Measurements from ENCODE around the gene ABR.

Gene ABR

DNA sequence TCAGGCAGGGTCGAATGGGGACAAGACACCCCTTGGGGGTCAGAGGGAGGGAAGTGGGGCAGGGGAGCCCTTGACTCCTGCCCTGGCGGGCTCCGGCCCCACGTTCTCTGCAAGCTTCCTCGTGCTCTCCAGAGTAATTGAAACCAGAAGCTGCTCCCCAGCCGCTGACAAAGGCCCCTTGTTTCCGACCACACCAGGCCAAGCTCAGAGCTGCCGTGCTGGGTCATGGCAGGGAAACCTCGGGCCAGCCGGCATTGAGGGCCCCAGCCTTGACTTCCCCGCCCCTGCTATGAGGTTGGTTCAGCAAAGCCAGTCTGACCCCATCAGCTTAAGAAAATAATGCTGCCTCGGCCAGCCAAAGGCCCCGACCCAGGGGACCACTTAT, 139.6 kb downstream of the ABR start:
- no peak overlapping the region for H3K4me3 ChIP-seq (replicated peaks; ENCODE audit: insufficient read depth, low read length)
- TF ChIP-seq GABPA (IDR thresholded peaks at IDR 0.05; ENCODE audit: low read depth), result no peak
- no peak for TF ChIP-seq SPI1 (IDR thresholded peaks at IDR 0.05; ENCODE audit: borderline replicate concordance, low read depth)
- TF ChIP-seq, protein P1, sequence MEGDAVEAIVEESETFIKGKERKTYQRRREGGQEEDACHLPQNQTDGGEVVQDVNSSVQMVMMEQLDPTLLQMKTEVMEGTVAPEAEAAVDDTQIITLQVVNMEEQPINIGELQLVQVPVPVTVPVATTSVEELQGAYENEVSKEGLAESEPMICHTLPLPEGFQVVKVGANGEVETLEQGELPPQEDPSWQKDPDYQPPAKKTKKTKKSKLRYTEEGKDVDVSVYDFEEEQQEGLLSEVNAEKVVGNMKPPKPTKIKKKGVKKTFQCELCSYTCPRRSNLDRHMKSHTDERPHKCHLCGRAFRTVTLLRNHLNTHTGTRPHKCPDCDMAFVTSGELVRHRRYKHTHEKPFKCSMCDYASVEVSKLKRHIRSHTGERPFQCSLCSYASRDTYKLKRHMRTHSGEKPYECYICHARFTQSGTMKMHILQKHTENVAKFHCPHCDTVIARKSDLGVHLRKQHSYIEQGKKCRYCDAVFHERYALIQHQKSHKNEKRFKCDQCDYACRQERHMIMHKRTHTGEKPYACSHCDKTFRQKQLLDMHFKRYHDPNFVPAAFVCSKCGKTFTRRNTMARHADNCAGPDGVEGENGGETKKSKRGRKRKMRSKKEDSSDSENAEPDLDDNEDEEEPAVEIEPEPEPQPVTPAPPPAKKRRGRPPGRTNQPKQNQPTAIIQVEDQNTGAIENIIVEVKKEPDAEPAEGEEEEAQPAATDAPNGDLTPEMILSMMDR (IDR thresholded peaks at IDR 0.05; ENCODE audit: insufficient read depth, low read length), result no peak
- no peak for TF ChIP-seq POLR2AphosphoS5 (IDR thresholded peaks at IDR 0.05; ENCODE audit: low read depth)
- TF ChIP-seq, protein P2, sequence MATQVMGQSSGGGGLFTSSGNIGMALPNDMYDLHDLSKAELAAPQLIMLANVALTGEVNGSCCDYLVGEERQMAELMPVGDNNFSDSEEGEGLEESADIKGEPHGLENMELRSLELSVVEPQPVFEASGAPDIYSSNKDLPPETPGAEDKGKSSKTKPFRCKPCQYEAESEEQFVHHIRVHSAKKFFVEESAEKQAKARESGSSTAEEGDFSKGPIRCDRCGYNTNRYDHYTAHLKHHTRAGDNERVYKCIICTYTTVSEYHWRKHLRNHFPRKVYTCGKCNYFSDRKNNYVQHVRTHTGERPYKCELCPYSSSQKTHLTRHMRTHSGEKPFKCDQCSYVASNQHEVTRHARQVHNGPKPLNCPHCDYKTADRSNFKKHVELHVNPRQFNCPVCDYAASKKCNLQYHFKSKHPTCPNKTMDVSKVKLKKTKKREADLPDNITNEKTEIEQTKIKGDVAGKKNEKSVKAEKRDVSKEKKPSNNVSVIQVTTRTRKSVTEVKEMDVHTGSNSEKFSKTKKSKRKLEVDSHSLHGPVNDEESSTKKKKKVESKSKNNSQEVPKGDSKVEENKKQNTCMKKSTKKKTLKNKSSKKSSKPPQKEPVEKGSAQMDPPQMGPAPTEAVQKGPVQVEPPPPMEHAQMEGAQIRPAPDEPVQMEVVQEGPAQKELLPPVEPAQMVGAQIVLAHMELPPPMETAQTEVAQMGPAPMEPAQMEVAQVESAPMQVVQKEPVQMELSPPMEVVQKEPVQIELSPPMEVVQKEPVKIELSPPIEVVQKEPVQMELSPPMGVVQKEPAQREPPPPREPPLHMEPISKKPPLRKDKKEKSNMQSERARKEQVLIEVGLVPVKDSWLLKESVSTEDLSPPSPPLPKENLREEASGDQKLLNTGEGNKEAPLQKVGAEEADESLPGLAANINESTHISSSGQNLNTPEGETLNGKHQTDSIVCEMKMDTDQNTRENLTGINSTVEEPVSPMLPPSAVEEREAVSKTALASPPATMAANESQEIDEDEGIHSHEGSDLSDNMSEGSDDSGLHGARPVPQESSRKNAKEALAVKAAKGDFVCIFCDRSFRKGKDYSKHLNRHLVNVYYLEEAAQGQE (IDR thresholded peaks at IDR 0.05; ENCODE audit: insufficient replicate concordance, low read depth), result no peak
- peak in 1 of 2 experiments; percentile 49 for DNase-seq (ENCODE audit: low read depth in 1 of 2, low spot score in 1 of 2)
- no peaks in the 10 kb centered on the region for H3K27me3 ChIP-seq (ENCODE audit: insufficient read depth, poor library complexity, severe bottlenecking)
- peak overlapping the region; percentile 88 for H3K27ac ChIP-seq (replicated peaks)

DNA sequence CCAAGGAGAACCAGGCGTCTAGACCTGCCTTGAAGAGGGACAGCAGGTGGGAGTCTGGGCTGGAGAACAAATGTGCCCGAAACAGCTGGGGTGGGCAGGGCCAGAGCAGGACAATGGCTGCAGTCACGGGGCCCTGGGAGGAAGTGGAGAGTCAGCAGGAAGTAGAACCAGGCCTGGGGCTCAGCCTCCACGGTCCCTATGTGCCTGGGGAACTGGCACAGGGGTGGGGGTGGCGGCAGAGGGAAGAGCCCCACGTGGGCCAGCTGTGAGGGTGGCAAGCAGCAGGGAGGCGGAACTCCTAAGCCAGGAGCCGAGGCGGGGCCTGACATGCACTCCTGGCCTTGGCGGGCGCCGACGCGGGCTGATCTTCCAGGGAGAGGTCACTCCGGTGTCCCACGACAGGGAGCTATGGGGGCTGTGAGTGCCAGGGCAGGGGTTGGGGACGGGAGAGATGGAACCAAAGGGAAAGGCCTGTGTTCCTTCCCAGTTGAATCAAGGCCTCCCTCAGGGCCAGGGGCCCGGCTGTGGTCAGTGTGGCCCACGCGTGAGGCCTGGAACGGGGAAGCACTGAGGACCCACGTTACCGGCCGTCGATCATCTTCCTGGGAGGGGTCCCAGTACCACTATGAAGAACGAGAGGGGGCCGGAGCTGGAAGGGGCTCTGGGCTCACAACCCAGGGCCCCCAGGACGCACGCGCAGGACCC, 140.1 kb downstream of the ABR start:
- peak; percentile 77 to 92 for DNase-seq (ENCODE audit: low read depth in 1 of 2, low spot score in 1 of 2)
- H3K4me3 ChIP-seq (replicated peaks; ENCODE audit: insufficient read depth, low read length), result peak overlapping the region; percentile 15; the same call in 1 of the 2 replicates
- no peaks in the 10 kb centered on the region for H3K27me3 ChIP-seq (ENCODE audit: insufficient read depth, poor library complexity, severe bottlenecking)
- 0 out of 2 replicates have a peak, but pooled peaks have one; percentile 31 for TF ChIP-seq POLR2AphosphoS5 (IDR thresholded peaks at IDR 0.05; ENCODE audit: low read depth)
- peak; percentile 59; the same call in 1 of the 2 replicates for TF ChIP-seq GABPA (IDR thresholded peaks at IDR 0.05; ENCODE audit: low read depth)
- TF ChIP-seq, protein P2 (IDR thresholded peaks at IDR 0.05; ENCODE audit: insufficient replicate concordance, low read depth), result no peak
- TF ChIP-seq SPI1 (IDR thresholded peaks at IDR 0.05; ENCODE audit: borderline replicate concordance, low read depth), result peak; percentile 91
- H3K27ac ChIP-seq (replicated peaks), result peak overlapping the region; percentile 88

DNA sequence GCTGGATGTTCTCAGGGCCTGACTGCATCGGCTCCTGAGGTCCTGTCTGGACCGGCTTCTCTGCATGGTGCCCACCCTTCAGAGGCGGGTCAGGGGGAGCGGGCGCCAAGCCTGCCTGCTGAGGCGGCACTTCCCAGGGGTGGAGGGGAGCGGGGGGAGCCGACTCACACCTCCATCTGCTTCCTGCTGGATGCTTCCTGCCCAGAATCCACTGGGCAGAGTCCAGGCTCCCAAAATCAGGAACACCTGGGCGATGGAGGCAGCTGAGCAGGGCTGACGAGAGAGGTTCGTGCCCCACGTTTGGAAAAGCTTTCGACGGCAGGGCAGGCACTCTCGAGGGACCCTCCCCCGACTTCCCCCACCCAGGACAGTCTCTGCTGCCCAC, 140.7 kb downstream of the ABR start:
- Histone ChIP-seq H3K4me3 (replicated peaks; ENCODE audit: insufficient read depth, low read length) (no peak overlapping the region), H3K27me3 (ENCODE audit: insufficient read depth, poor library complexity, severe bottlenecking) (no peaks in the 10 kb centered on the region), H3K27ac (replicated peaks) (peak overlapping the region; percentile 88)
- TF ChIP-seq, protein P2 (IDR thresholded peaks at IDR 0.05; ENCODE audit: insufficient replicate concordance, low read depth), result no peak
- TF ChIP-seq SPI1 (IDR thresholded peaks at IDR 0.05; ENCODE audit: borderline replicate concordance, low read depth) (no peak), GABPA (IDR thresholded peaks at IDR 0.05; ENCODE audit: low read depth) (no peak), POLR2AphosphoS5 (IDR thresholded peaks at IDR 0.05; ENCODE audit: low read depth) (no peak)
- TF ChIP-seq, protein P1 (IDR thresholded peaks at IDR 0.05; ENCODE audit: insufficient read depth, low read length), result no peak
- DNase-seq (ENCODE audit: low read depth in 1 of 2, low spot score in 1 of 2), result no peak

All from HL-60 (cell line).